NCI-H2227 (cell line): ENCODE data around the gene SPATA16.

Experiments used
- DNase-seq: peaks from one replicate; lab custom pipeline; 2025; ENCODE audit not compliant: unreplicated experiment; lab: John Stamatoyannopoulos, UW

The SPATA16 gene

DNA sequence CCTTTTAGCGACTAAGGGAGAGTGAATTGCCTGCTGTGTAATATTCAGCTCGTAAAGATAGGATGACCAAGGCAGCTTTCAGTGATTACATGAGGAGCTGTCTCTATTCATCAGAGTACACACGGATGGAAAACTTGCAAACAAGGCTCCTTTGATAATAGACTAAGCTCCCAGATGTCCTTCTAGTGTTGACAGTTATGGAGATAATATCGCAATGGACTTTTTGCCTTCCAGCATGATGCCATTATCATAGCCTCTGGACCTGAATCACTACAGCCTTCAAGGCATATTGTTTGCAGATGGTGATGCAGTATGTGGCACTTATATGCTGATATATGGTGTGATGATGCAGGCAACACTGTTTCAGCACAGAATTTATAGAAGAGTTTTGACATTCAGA, 296.6 kb downstream of the SPATA16 start:
- DNase-seq = no peak

DNA sequence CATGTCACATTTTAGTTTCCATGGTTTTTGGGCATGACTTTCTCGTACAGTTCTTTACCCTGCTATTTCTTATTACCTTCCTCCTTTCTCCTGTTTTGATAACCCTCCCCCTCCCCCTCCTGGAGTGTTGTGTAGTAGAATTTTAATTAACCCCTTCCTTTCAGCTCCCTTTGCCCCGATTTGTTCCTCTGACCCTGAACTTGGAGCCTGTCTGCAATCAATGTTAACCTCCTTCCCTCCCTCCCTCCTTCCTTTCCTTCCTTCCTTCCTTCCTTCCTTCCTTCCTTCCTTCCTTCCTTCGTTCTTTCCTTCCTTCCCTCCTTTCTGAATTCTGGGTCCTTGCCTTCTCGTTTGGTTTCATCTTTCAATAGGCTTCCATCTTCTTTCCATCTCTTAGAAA, 300.1 kb downstream of the SPATA16 start:
- no peak for DNase-seq

DNA sequence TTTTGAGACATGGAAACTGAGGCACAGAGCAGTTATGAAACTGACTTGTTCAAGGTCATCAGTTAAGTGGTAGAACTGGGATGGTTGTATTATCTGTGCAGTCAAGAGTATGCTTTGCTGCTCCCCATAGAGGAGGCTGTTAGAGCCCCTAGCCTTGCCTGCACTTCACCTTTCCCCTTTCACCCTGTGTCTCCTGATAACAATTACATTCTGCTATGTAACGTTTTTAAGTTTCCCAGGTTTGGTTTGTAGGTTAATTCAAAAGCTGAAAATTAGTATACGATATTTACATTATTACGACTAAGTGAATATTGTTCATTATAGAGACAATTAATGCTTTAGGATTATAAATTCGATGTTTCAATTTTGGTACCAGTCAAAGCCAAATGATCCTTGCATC, 300.6 kb downstream of the SPATA16 start:
- DNase-seq = no peak

DNA sequence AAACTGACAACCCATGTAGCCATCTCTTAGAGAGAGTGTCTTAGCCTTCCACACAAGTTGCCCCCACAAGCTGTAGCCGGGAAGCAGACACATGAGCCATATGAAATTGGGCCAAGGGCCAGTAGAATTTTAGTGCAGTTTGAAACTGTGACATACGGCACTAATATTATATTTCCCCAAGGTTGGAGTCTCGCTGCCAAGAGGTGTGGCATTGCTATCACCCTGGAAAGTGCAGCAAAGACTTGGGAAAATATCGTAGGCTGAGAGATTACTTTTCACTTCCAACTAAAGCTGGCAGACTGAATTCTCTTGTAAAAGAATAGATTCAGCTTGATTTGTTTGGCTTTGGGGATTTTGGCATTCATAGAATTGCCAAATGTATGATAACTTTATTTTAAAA, 301.4 kb downstream of the SPATA16 start:
- DNase-seq = no peak
